Stimulated activated CD4-positive, alpha-beta T cell treated with anti-CD3 and anti-CD28 coated beads, Interleukin-12 subunit alpha, Interleukin-12 subunit beta, amount 100 ng/mL, for 48 hours (primary cell): ENCODE data around the gene TSPEAR.
A peak's percentile ranks its signal among the peaks of the same experiment; 100 is the strongest.

Source experiments
- DNase-seq, 3 donors: peaks; one replicate each; pipeline ENCODE4 v3.0.0-alpha.2; 2020; ENCODE audit warnings: low read depth in 2 of 3, low spot score in 1 of 3

The TSPEAR gene

GRCh38 chr21:44711327-44712202 lies at the start of gene TSPEAR:
Gene TSPEAR, minus strand, starts transcription at chr21:44711572. Its CDS starts 58 bp downstream, at chr21:44711514.
- no peak for DNase-seq

GRCh38 chr21:44760376-44760775 lies 49.0 kb upstream of the TSPEAR start:
- no peak for DNase-seq

GRCh38 chr21:44759628-44760285 lies 48.4 kb upstream of the TSPEAR start:
- no peak for DNase-seq

GRCh38 chr21:44758781-44759627 lies 47.6 kb upstream of the TSPEAR start:
- DNase-seq = no peak

GRCh38 chr21:44758141-44758561 lies 46.8 kb upstream of the TSPEAR start:
- DNase-seq = no peak

- DNase-seq = no peak
Measured at GRCh38 chr21:44757731-44758130, 46.4 kb upstream of the TSPEAR start.

GRCh38 chr21:44756423-44757185 lies 45.2 kb upstream of the TSPEAR start:
- DNase-seq = no peak

GRCh38 chr21:44755227-44755626 lies 43.9 kb upstream of the TSPEAR start:
- DNase-seq = peak in 1 of 3 donors; percentile 12

- DNase-seq = no peak
Measured at GRCh38 chr21:44753357-44753756, 42.0 kb upstream of the TSPEAR start.

- no peak for DNase-seq
Measured at GRCh38 chr21:44752671-44753235, 41.4 kb upstream of the TSPEAR start.

- DNase-seq = no peak
Measured at GRCh38 chr21:44751799-44752636, 40.6 kb upstream of the TSPEAR start.

GRCh38 chr21:44751186-44751798 lies 39.9 kb upstream of the TSPEAR start:
- DNase-seq = no peak

GRCh38 chr21:44750675-44751025 lies 39.3 kb upstream of the TSPEAR start:
- no peak for DNase-seq

- DNase-seq = no peak
Measured at GRCh38 chr21:44749759-44750674, 38.6 kb upstream of the TSPEAR start.

- DNase-seq = no peak
Measured at GRCh38 chr21:44749116-44749758, 37.9 kb upstream of the TSPEAR start.

GRCh38 chr21:44748621-44749020 lies 37.2 kb upstream of the TSPEAR start:
- no peak for DNase-seq

- DNase-seq = no peak
Measured at GRCh38 chr21:44742418-44743153, 31.2 kb upstream of the TSPEAR start.
